Neural progenitor cell (in vitro differentiated cells): ENCODE measurements around the gene TMUB1. TPM values are rescaled to one million over a fixed set of nuclear protein-coding genes. Genes with fewer than 3 reads are reported as not detected.

Experiments
- DNase-seq: peaks from one replicate; pipeline ENCODE4 v3.0.0-alpha.2; 2016; ENCODE audit warnings: low spot score
- H2AFZ ChIP-seq: fragments of 200-600 bp; sonication (generic); replicated peaks from 2 replicates; pipeline ENCODE4 v1.6.1; 2016; ENCODE audit warnings: antibody characterized with exemption
- H3F3A ChIP-seq: fragments of 200-600 bp; sonication (generic); 2 replicates; pipeline ENCODE4 v1.6.1; 2016; ENCODE audit warnings: antibody characterized with exemption, low read depth
- H3K27ac ChIP-seq: fragments of 200-600 bp; sonication (generic); 2 replicates; pipeline ENCODE4 v1.5.1; 2016; ENCODE audit warnings: mild to moderate bottlenecking
- H3K27me3 ChIP-seq: fragments of 200-600 bp; sonication (generic); 2 replicates; pipeline ENCODE4 v1.6.1; 2016; ENCODE audit warnings: mild to moderate bottlenecking, moderate library complexity
- H3K36me3 ChIP-seq: fragments of 200-600 bp; sonication (generic); 2 replicates; pipeline ENCODE4 v1.5.1; 2016
- H3K4me1 ChIP-seq: fragments of 200-600 bp; sonication (generic); 2 replicates; pipeline ENCODE4 v1.6.1; 2016; ENCODE audit warnings: mixed run types
- H3K4me2 ChIP-seq: fragments of 200-600 bp; sonication (generic); 2 replicates; pipeline ENCODE4 v1.6.1; 2016
- H3K4me3 ChIP-seq: fragments of 200-600 bp; sonication (generic); 2 replicates; pipeline ENCODE4 v1.5.1; 2016
- H3K79me2 ChIP-seq: fragments of 200-600 bp; sonication (generic); 2 replicates; pipeline ENCODE4 v1.6.1; 2016; ENCODE audit warnings: low read depth
- H3K9ac ChIP-seq: fragments of 200-600 bp; sonication (generic); 2 replicates; pipeline ENCODE4 v1.6.1; 2016
- H3K9me3 ChIP-seq: fragments of 200-600 bp; sonication (generic); 2 replicates; pipeline ENCODE4 v1.5.1; 2016; ENCODE audit warnings: low read depth
- H4K20me1 ChIP-seq: fragments of 200-600 bp; sonication (generic); 2 replicates; pipeline ENCODE4 v1.6.1; 2016; ENCODE audit warnings: low read depth
- H3K27ac Mint-ChIP-seq: 3 replicates; pipeline ENCODE4 v1.8.0; 2021; ENCODE audit warnings: mixed read lengths
- H3K27me3 Mint-ChIP-seq: 2 replicates; pipeline ENCODE4 v1.8.0; 2022; ENCODE audit warnings: low read depth, mild to moderate bottlenecking, inconsistent platforms, moderate library complexity, mixed read lengths; ENCODE audit not compliant: insufficient read depth
- H3K36me3 Mint-ChIP-seq: 3 replicates; pipeline ENCODE4 v1.8.0; 2021; ENCODE audit warnings: mixed read lengths
- H3K4me1 Mint-ChIP-seq: 3 replicates; pipeline ENCODE4 v1.8.0; 2021; ENCODE audit warnings: mixed read lengths
- H3K4me3 Mint-ChIP-seq: 3 replicates; pipeline ENCODE4 v1.8.0; 2021; ENCODE audit warnings: mild to moderate bottlenecking, moderate library complexity, mixed read lengths
- H3K9me3 Mint-ChIP-seq: 3 replicates; pipeline ENCODE4 v1.8.0; 2020; ENCODE audit warnings: mixed read lengths
- EZH2 ChIP-seq: fragments of 200-600 bp; sonication (generic); IDR thresholded peaks from 2 replicates; pipeline ENCODE4 v1.6.1; 2017; ENCODE audit warnings: antibody characterized with exemption, mild to moderate bottlenecking, moderate library complexity
- EZH2phosphoT487 ChIP-seq: fragments of 200-600 bp; sonication (generic); IDR thresholded peaks from 2 replicates; pipeline ENCODE4 v1.6.1; 2017; ENCODE audit warnings: antibody characterized with exemption
- total RNA-seq: library from RNA; depleted of rRNA; stranded (reverse); fragments of >200 nt; gene quantifications from 2 replicates; pipeline ENCODE4 v1.2.3, GENCODE V29; 2015; ENCODE audit warnings: low replicate concordance
- TF ChIP-seq, protein P1 (sequence below): fragments of 200-600 bp; sonication (generic); IDR thresholded peaks from 2 replicates; pipeline ENCODE4 v1.5.1; 2017; ENCODE audit warnings: antibody characterized with exemption, mild to moderate bottlenecking

The TMUB1 gene
- total RNA-seq, 1 donor from 2014 or later = 6.0 TPM

DNA sequence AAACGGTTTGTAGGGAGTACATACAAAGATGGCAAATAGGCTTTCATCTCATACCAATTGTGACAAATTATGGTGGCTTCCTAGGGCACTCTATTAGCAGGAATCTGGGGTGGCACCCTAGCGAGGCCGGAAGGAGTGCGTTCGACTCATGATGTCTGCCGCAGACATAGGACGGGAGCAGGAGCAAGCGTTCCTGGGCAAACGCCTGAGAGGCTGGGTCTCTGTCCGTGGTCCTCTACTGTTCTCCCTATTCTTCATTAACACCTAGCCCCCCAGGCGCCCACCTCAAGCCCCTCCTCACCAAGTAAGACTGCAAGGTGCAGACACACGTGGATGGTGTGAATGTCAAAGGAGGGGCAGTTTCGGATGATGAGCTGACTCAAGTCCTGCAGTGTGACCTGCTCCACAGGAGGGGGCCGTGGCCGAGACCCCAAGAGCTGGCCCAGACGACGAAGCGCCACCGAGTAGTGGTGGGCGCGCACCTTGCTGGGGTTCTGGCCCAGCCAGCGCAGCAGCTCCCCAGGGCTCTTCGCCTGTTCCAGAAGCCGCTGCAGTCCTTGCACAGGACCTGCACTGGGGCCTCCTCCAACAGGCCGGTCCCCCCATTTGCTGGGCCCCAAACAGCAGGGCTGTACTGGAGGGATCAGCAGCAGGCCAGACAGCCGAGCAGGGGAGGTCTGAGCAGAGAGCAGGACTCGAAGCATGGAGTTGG is 3.9 kb downstream of the TMUB1 start:
- peak overlapping the region; percentile 96 for H3K4me3 ChIP-seq
- peaks cover 26% of the 10 kb centered on the region for H3K79me2 ChIP-seq
- Mint-ChIP-seq H3K36me3 (peaks cover 8% of the 10 kb centered on the region), H3K4me1 (peaks cover 26% of the 10 kb centered on the region), H3K4me3 (peak overlapping the region; percentile 92), H3K27me3 (peaks cover 16% of the 10 kb centered on the region), H3K27ac (no peak overlapping the region), H3K9me3 (no peaks in the 10 kb centered on the region)
- no peak overlapping the region for H2AFZ ChIP-seq
- DNase-seq = no peak
- H3K36me3 ChIP-seq = no peaks in the 10 kb centered on the region
- TF ChIP-seq EZH2 (no peak), EZH2phosphoT487 (no peak)
- TF ChIP-seq, protein P1, sequence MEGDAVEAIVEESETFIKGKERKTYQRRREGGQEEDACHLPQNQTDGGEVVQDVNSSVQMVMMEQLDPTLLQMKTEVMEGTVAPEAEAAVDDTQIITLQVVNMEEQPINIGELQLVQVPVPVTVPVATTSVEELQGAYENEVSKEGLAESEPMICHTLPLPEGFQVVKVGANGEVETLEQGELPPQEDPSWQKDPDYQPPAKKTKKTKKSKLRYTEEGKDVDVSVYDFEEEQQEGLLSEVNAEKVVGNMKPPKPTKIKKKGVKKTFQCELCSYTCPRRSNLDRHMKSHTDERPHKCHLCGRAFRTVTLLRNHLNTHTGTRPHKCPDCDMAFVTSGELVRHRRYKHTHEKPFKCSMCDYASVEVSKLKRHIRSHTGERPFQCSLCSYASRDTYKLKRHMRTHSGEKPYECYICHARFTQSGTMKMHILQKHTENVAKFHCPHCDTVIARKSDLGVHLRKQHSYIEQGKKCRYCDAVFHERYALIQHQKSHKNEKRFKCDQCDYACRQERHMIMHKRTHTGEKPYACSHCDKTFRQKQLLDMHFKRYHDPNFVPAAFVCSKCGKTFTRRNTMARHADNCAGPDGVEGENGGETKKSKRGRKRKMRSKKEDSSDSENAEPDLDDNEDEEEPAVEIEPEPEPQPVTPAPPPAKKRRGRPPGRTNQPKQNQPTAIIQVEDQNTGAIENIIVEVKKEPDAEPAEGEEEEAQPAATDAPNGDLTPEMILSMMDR = no peak
- peaks cover 9% of the 10 kb centered on the region for H3K27me3 ChIP-seq
- H4K20me1 ChIP-seq = peaks cover 28% of the 10 kb centered on the region
- H3F3A ChIP-seq = peaks cover 48% of the 10 kb centered on the region
- peak overlapping the region; percentile 93 for H3K4me2 ChIP-seq
- no peak overlapping the region for H3K27ac ChIP-seq
- peaks cover 30% of the 10 kb centered on the region for H3K4me1 ChIP-seq
- H3K9me3 ChIP-seq = no peaks in the 10 kb centered on the region
- H3K9ac ChIP-seq = peak overlapping the region; percentile 85

DNA sequence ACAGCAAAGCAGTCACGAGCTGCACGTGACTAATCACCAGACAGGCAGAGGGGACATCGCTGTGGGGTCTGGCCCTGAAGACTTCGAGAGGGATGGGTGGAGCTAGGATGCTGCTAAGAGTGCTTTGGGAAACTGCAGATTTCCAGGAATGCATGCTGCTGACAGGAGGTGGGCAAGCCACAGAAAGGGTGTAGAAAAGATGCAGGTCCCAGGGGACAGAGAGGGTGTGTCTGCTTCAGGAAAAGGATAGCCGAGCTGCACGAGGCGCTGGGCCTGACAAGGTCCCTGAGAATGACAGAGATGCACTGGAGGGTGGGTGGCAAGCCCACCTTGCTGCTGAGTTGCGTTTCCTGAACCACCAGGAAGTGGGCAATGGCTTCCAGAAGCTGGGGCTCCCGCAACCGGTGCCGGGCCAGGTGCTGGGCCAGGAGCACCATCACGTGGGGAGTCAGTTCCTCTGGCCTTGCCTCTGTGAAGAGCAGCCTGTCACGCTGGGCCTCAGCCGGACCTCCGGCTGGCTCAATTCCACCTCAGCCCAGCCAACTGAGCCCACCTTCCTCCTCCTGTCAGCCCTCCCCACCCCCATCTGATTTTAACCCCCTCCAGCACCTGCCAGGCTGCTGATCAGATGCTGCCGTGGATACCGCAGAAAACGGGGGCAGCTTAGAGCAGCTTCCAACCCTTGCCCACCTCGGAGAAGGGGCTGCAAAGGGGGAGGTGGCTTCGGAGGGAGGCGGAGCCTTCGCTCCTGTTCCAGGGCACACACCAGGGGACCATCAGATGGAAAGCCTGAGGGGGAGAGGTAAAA is 4.9 kb downstream of the TMUB1 start:
- Mint-ChIP-seq H3K4me1 (peaks cover 23% of the 10 kb centered on the region), H3K4me3 (peak overlapping the region; percentile 92), H3K27ac (no peak overlapping the region), H3K9me3 (no peaks in the 10 kb centered on the region), H3K27me3 (peaks cover 14% of the 10 kb centered on the region), H3K36me3 (peaks cover 8% of the 10 kb centered on the region)
- Histone ChIP-seq H3K27ac (no peak overlapping the region), H3K9ac (no peak overlapping the region), H3K27me3 (no peaks in the 10 kb centered on the region), H3K36me3 (no peaks in the 10 kb centered on the region), H3K4me3 (no peak overlapping the region), H3K4me1 (peaks cover 30% of the 10 kb centered on the region), H3K9me3 (no peaks in the 10 kb centered on the region), H3K79me2 (peaks cover 26% of the 10 kb centered on the region), H4K20me1 (peaks cover 28% of the 10 kb centered on the region), H3F3A (peaks cover 40% of the 10 kb centered on the region), H2AFZ (no peak overlapping the region), H3K4me2 (no peak overlapping the region)
- peak; percentile 46 for DNase-seq
- no peak for TF ChIP-seq EZH2phosphoT487
- TF ChIP-seq EZH2 = no peak
- TF ChIP-seq, protein P1 = no peak

DNA sequence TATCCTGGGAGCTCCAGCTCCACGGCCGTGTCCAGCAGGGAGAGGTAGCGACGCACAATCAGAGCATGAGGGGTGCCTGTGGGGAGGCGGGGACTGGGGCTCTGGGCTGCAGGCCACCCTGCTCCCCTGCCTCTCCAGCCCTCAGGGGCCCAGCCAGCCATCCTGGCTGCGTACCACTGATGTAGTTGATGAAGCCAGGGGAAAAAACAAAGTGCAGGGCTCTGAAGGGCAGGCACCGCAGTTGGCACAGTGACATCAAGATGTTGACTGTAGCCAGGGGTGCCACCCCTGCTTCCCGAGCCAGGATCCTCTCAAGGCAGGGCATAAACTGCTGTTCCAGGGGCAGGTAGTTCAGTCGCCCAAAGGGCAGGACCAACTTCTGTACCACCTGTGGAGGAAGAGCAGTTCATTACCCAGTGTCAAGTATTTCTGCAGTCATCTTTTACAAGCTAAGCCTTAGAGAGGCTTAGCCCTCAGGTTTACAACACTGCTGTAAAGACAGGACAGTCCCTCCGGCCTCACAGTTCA is 5.5 kb downstream of the TMUB1 start:
- Histone ChIP-seq H3K9me3 (no peaks in the 10 kb centered on the region), H3K4me2 (no peak overlapping the region), H3K9ac (no peak overlapping the region), H3K79me2 (peaks cover 23% of the 10 kb centered on the region), H4K20me1 (peaks cover 28% of the 10 kb centered on the region), H2AFZ (no peak overlapping the region), H3K27me3 (no peaks in the 10 kb centered on the region), H3K4me1 (peaks cover 30% of the 10 kb centered on the region), H3K27ac (no peak overlapping the region), H3K4me3 (no peak overlapping the region), H3K36me3 (no peaks in the 10 kb centered on the region), H3F3A (peaks cover 40% of the 10 kb centered on the region)
- TF ChIP-seq EZH2phosphoT487 (no peak), EZH2 (no peak)
- TF ChIP-seq, protein P1 = no peak
- H3K4me3 Mint-ChIP-seq = peak overlapping the region; percentile 46
- peaks cover 14% of the 10 kb centered on the region for H3K27me3 Mint-ChIP-seq
- no peaks in the 10 kb centered on the region for H3K9me3 Mint-ChIP-seq
- DNase-seq = no peak
- H3K36me3 Mint-ChIP-seq = peaks cover 8% of the 10 kb centered on the region
- peaks cover 21% of the 10 kb centered on the region for H3K4me1 Mint-ChIP-seq
- no peak overlapping the region for H3K27ac Mint-ChIP-seq
